Chondrocyte (in vitro differentiated cells): Measurements from ENCODE around the gene SLC18A3. TPM values are rescaled to one million over a fixed set of nuclear protein-coding genes. Genes with fewer than 3 reads are reported as not detected.
A peak's percentile ranks its signal among the peaks of the same experiment; 100 is the strongest.

ENCODE experiments used
- DNase-seq: peaks from one replicate; pipeline ENCODE4 v3.0.0; 2021; ENCODE audit warnings: mixed read lengths, low spot score
- H3K27ac Mint-ChIP-seq: one replicate; pipeline ENCODE4 v1.8.0; 2021; ENCODE audit warnings: mild to moderate bottlenecking, moderate library complexity, mixed read lengths; ENCODE audit not compliant: unreplicated experiment
- H3K27me3 Mint-ChIP-seq: 2 replicates; pipeline ENCODE4 v1.8.0; 2021; ENCODE audit warnings: low read depth, mixed read lengths
- H3K36me3 Mint-ChIP-seq: 2 replicates; pipeline ENCODE4 v1.8.0; 2021; ENCODE audit warnings: low read depth, mixed read lengths
- H3K4me1 Mint-ChIP-seq: 2 replicates; pipeline ENCODE4 v1.8.0; 2021; ENCODE audit warnings: low read depth, mild to moderate bottlenecking, mixed read lengths
- H3K4me3 Mint-ChIP-seq: one replicate; pipeline ENCODE4 v1.8.0; 2021; ENCODE audit warnings: mild to moderate bottlenecking, moderate library complexity, mixed read lengths; ENCODE audit not compliant: unreplicated experiment
- H3K9me3 Mint-ChIP-seq: 2 replicates; pipeline ENCODE4 v1.8.0; 2021; ENCODE audit warnings: low read depth, mixed read lengths
- total RNA-seq: library from RNA; stranded (reverse); gene quantifications from 3 replicates; pipeline ENCODE4 v1.2.1, GENCODE V29; 2021
- TF ChIP-seq, protein P1 (sequence below): fragments of 200-600 bp; sonication (generic); IDR thresholded peaks from 2 replicates; pipeline ENCODE4 v1.5.0; 2021; ENCODE audit warnings: antibody characterized with exemption, mild to moderate bottlenecking, moderate library complexity

SLC18A3 gene
- total RNA-seq, 1 donor from 2014 or later, result not detected

DNA sequence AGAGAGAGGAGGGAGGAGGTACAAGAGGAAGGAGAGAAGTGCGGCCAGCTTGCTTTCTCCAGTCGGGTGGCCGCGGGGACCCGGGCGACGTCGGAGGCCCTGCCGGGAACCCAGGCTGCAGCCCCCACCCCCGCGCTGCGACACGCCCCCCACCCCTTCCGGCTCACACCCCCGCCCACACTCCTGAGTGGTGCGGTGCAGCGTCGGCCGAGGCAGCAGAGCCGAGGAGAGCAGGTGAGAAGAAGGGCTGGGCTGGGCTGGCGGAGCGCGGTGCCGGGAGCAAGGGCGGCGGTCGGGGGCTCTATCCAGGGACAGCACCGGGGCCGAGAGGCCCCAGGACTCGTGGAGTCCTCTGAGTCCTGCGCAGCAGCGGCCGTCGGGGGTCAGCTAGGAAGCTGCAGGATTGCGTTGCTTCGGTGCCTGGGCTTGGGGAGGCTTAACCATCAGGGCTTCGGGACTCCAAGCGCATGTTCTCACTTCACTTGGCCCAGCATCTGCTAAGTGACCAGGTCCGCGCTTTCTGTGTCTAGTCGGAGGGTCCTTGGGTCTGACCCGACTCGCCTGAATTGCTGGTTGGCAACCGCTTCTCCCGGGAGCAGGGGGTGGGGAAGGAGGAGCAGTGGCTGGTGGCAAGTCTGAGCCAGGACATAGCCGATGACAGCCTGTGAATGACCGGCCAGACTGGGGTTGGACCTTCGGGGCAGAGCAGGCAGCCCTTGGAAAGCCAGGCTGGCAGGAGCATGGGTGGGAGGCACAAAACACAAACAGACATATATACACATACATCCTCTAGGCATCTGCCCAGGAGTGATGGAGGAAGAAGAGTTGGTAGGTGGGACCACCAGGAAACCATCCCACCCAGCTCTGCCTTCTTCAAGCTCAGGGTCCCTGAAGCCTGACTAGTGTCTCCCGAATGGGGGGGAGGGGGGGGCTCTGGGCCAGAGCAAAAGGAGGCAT is 4.4 kb downstream of the SLC18A3 start:
- Mint-ChIP-seq H3K4me3 (no peak overlapping the region), H3K4me1 (peaks cover 15% of the 10 kb centered on the region)
- TF ChIP-seq, protein P1, sequence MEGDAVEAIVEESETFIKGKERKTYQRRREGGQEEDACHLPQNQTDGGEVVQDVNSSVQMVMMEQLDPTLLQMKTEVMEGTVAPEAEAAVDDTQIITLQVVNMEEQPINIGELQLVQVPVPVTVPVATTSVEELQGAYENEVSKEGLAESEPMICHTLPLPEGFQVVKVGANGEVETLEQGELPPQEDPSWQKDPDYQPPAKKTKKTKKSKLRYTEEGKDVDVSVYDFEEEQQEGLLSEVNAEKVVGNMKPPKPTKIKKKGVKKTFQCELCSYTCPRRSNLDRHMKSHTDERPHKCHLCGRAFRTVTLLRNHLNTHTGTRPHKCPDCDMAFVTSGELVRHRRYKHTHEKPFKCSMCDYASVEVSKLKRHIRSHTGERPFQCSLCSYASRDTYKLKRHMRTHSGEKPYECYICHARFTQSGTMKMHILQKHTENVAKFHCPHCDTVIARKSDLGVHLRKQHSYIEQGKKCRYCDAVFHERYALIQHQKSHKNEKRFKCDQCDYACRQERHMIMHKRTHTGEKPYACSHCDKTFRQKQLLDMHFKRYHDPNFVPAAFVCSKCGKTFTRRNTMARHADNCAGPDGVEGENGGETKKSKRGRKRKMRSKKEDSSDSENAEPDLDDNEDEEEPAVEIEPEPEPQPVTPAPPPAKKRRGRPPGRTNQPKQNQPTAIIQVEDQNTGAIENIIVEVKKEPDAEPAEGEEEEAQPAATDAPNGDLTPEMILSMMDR, result no peak

DNA sequence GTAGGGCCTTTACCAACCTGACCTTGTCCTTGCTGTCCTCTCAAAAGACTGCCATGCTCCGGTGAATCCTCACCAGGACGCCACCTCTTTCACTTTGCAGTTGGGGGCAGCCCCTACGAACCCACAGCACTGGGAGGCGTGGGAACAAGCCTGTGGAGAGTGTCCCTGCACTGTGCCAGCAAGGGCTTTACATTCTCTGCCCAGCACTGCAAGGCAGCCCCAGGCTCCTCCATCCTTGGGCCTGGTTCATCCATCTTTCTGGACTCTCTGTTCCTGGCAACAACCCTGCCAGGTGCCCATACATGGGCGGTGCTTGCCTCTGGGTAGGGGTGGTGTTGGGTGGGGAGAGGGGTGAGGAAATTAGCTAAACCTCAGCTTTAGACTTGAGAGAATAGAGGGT is 5.1 kb downstream of the SLC18A3 start:
- TF ChIP-seq, protein P1, result no peak
- no peak overlapping the region for H3K4me3 Mint-ChIP-seq
- H3K4me1 Mint-ChIP-seq, result peaks cover 13% of the 10 kb centered on the region
- H3K9me3 Mint-ChIP-seq, result no peaks in the 10 kb centered on the region
- H3K27ac Mint-ChIP-seq, result no peak overlapping the region
- H3K27me3 Mint-ChIP-seq, result peaks cover 82% of the 10 kb centered on the region
- H3K36me3 Mint-ChIP-seq, result peaks cover 2% of the 10 kb centered on the region
- DNase-seq, result peak; percentile 51

More for the DNA sequence above, 4.4 kb downstream of the SLC18A3 start:
- peak; percentile 73 for DNase-seq
- peaks cover 2% of the 10 kb centered on the region for H3K36me3 Mint-ChIP-seq
- no peak overlapping the region for H3K27ac Mint-ChIP-seq
- H3K27me3 Mint-ChIP-seq, result peaks cover 77% of the 10 kb centered on the region
- no peaks in the 10 kb centered on the region for H3K9me3 Mint-ChIP-seq

DNA sequence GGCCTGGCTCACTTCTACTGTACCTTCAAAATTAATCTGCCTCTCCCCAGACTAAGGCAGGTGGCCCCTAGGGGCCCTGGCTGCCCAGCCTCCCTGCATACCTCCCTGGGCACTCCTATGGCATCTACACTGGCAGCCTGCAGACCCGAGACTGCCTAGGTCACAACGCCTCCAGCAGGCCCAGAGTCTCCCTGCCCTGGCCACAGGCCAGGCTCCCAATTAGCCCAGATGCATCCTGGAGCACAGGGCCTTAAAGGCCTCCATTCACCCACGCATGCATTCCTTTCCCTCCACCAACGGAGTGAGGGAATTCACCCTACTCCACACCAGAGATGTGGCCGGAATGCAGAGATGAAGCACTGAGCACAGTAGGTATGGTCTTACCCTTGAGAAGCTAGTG is 5.6 kb downstream of the SLC18A3 start:
- Mint-ChIP-seq H3K4me3 (no peak overlapping the region), H3K9me3 (no peaks in the 10 kb centered on the region)
- TF ChIP-seq, protein P1, result no peak

DNA sequence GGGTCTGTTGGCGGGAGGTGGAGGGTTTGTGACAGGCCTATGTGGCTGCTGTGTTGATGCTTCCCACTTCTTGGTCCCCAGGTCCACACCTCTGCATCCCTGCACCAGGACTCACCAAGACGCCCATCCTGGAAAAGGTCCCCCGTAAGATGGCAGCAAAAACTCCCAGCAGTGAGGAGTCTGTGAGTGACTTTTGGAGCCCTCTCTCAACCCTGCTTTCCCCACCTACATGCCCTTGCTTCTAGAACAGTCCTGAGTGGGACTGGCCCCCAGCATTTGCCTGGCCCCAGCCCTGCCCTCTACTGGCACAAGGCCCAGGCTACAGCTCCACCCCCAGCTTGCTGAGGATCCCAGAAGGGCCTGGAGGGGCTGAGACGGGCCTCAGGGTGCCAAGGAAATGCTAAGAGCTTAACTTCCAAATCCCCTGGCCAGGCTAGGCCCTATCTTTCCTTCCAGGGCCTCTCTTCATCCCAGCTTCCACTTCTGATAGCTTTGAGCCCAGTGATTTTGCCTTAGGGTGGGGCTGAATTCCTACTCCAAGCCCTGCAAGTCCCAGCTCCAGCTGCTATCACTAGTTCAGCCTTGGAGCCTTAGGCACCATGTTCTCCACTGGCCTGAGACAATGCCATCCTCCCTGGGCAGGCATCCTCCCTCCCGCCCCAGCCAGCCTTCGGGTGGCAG is 6.5 kb downstream of the SLC18A3 start:
- TF ChIP-seq, protein P1, result no peak
- no peak overlapping the region for H3K27ac Mint-ChIP-seq
- peaks cover 10% of the 10 kb centered on the region for H3K4me1 Mint-ChIP-seq
- peak; percentile 55 for DNase-seq
- no peaks in the 10 kb centered on the region for H3K9me3 Mint-ChIP-seq
- H3K36me3 Mint-ChIP-seq, result peaks cover 2% of the 10 kb centered on the region
- peaks cover 77% of the 10 kb centered on the region for H3K27me3 Mint-ChIP-seq
- no peak overlapping the region for H3K4me3 Mint-ChIP-seq

More for the DNA sequence above, 5.6 kb downstream of the SLC18A3 start:
- DNase-seq, result peak; percentile 51
- H3K4me1 Mint-ChIP-seq, result peaks cover 13% of the 10 kb centered on the region
- peaks cover 2% of the 10 kb centered on the region for H3K36me3 Mint-ChIP-seq
- no peak overlapping the region for H3K27ac Mint-ChIP-seq
- peaks cover 83% of the 10 kb centered on the region for H3K27me3 Mint-ChIP-seq
